Fibroblast of villous mesenchyme (primary cell): ENCODE data around the gene NCKAP5. TPM values are rescaled to one million over a fixed set of nuclear protein-coding genes. Genes with fewer than 3 reads are reported as not detected.

Experiments
- DNase-seq: peaks from one replicate; pipeline ENCODE4 v3.0.0-alpha.2; 2010; ENCODE audit warnings: low read depth
- H3K4me3 ChIP-seq: 2 replicates; pipeline ENCODE4 v1.5.1; 2011; ENCODE audit warnings: low read depth, mild to moderate bottlenecking, low read length
- CTCF ChIP-seq: IDR thresholded peaks from 2 replicates; pipeline ENCODE4 v1.5.1; 2012; ENCODE audit warnings: low read depth, mild to moderate bottlenecking, low read length; ENCODE audit not compliant: insufficient read depth
- total RNA-seq: library from RNA; depleted of rRNA; stranded (reverse); fragments of >200 nt; gene quantifications from 2 replicates; pipeline ENCODE4 v1.2.3, GENCODE V29; 2012

NCKAP5 gene
- total RNA-seq, 1 donor: 47.9 TPM

- DNase-seq: no peak
- no peak overlapping the region for H3K4me3 ChIP-seq
- TF ChIP-seq CTCF: no peak
These were observed 686.7 kb downstream of the NCKAP5 start for GRCh38 chr2:132881546-132881945.

- no peak for TF ChIP-seq CTCF
- no peak for DNase-seq
- no peak overlapping the region for H3K4me3 ChIP-seq
These were observed 690.3 kb downstream of the NCKAP5 start for GRCh38 chr2:132877923-132878322.

- no peak overlapping the region for H3K4me3 ChIP-seq
- DNase-seq: no peak
- TF ChIP-seq CTCF: no peak
These were observed 691.4 kb downstream of the NCKAP5 start for GRCh38 chr2:132876745-132877391.

- TF ChIP-seq CTCF: no peak
- no peak for DNase-seq
- no peak overlapping the region for H3K4me3 ChIP-seq
These were observed 693.1 kb downstream of the NCKAP5 start for GRCh38 chr2:132875193-132875592.

- no peak for TF ChIP-seq CTCF
- H3K4me3 ChIP-seq: no peak overlapping the region
- DNase-seq: no peak
These were observed 694.5 kb downstream of the NCKAP5 start for GRCh38 chr2:132873738-132874137.

GRCh38 chr2:132871831-132872230, 696.4 kb downstream of the NCKAP5 start:
- no peak for TF ChIP-seq CTCF
- no peak for DNase-seq

GRCh38 chr2:132863961-132864360, 704.3 kb downstream of the NCKAP5 start:
- TF ChIP-seq CTCF: no peak
- no peak overlapping the region for H3K4me3 ChIP-seq
- DNase-seq: no peak

More at GRCh38 chr2:132871831-132872230, 696.4 kb downstream of the NCKAP5 start:
- H3K4me3 ChIP-seq: no peak overlapping the region
